Kidney epithelial cell (primary cell): ENCODE measurements around the gene HOMEZ. TPM values are rescaled to one million over a fixed set of nuclear protein-coding genes. Genes with fewer than 3 reads are reported as not detected.
A peak's percentile ranks its signal among the peaks of the same experiment; 100 is the strongest.

ENCODE experiments used
- DNase-seq: peaks from one replicate; pipeline ENCODE4 v3.0.0-alpha.2; 2010; ENCODE audit warnings: low read depth
- H3K27me3 ChIP-seq: 2 replicates; pipeline ENCODE4 v1.6.0; 2011; ENCODE audit warnings: low read length; ENCODE audit not compliant: control insufficient read depth, insufficient read depth
- H3K36me3 ChIP-seq: 2 replicates; pipeline ENCODE4 v1.5.1; 2011; ENCODE audit warnings: low read length; ENCODE audit not compliant: control insufficient read depth, insufficient read depth
- H3K4me3 ChIP-seq: 2 replicates; pipeline ENCODE4 v1.5.1; 2011; ENCODE audit warnings: low read depth, mild to moderate bottlenecking, control low read depth, low read length
- total RNA-seq: library from RNA; depleted of rRNA; stranded (reverse); fragments of >200 nt; gene quantifications from 2 replicates; pipeline ENCODE4 v1.2.3, GENCODE V29; 2015
- TF ChIP-seq, protein P1 (sequence below): IDR thresholded peaks from 2 replicates; pipeline ENCODE4 v1.5.1; 2011; ENCODE audit warnings: mild to moderate bottlenecking, moderate library complexity, low read length, control low read depth, inconsistent platforms; ENCODE audit not compliant: insufficient read depth, poor library complexity, severe bottlenecking

HOMEZ gene
- total RNA-seq, 1 donor from 2014 or later = 24.3 TPM

DNA sequence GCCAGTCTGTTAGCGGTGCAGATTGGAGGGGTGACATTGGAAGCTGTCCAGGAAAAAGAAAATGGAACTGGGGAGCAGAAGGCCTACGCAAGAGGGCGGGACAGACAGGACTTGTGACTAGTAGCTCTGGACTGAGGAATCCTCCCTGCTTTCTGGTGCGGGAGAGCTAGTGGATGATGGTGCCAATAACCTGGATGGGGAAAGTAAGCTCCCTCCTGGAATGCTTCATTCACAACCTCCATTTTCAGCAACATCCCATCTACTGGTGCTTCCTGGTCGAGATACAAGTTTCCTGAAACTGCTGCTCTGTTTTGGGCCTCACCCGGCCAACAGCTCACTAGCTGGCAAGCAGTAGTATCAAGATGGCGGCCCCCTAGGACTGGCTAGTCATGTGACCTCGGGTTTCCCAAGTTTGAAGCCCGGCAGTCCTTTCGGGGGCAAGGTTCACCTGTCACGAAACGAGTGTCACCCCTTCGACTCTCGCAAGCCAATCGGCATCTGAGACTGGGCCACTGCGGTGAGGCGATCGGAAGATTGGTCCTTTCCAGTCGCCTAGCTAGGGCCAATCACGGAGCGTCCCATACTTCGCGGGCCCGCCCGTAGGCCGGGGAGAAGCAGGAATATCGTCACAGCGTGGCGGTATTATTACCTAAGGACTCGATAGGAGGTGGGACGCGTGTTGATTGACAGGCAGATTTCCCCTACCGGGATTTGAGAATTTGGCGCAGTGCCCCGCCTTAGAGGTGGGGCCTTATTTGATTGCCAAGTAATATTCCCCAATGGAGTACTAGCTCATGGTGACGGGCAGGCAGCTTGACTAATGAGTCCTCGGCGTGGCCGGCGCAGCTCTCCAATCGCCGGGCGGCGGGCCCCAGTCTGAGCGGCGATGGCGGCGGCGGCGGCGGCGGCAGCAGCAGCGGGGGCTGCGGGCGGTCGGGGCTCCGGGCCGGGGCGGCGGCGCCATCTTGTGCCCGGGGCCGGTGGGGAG, 34.9 kb upstream of the HOMEZ start, which contains the start of gene PABPN1:
Gene PABPN1, plus strand, starts transcription at position 874 of the 988 bp plus-strand sequence. Its CDS starts 13 bp downstream, at position 887.
- peak; percentile 99 for DNase-seq
- no peaks in the 10 kb centered on the region for H3K27me3 ChIP-seq
- H3K36me3 ChIP-seq = no peaks in the 10 kb centered on the region
- peak within 1 kb of the TSS; percentile 96 for H3K4me3 ChIP-seq
- TF ChIP-seq, protein P1, sequence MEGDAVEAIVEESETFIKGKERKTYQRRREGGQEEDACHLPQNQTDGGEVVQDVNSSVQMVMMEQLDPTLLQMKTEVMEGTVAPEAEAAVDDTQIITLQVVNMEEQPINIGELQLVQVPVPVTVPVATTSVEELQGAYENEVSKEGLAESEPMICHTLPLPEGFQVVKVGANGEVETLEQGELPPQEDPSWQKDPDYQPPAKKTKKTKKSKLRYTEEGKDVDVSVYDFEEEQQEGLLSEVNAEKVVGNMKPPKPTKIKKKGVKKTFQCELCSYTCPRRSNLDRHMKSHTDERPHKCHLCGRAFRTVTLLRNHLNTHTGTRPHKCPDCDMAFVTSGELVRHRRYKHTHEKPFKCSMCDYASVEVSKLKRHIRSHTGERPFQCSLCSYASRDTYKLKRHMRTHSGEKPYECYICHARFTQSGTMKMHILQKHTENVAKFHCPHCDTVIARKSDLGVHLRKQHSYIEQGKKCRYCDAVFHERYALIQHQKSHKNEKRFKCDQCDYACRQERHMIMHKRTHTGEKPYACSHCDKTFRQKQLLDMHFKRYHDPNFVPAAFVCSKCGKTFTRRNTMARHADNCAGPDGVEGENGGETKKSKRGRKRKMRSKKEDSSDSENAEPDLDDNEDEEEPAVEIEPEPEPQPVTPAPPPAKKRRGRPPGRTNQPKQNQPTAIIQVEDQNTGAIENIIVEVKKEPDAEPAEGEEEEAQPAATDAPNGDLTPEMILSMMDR = no peak

DNA sequence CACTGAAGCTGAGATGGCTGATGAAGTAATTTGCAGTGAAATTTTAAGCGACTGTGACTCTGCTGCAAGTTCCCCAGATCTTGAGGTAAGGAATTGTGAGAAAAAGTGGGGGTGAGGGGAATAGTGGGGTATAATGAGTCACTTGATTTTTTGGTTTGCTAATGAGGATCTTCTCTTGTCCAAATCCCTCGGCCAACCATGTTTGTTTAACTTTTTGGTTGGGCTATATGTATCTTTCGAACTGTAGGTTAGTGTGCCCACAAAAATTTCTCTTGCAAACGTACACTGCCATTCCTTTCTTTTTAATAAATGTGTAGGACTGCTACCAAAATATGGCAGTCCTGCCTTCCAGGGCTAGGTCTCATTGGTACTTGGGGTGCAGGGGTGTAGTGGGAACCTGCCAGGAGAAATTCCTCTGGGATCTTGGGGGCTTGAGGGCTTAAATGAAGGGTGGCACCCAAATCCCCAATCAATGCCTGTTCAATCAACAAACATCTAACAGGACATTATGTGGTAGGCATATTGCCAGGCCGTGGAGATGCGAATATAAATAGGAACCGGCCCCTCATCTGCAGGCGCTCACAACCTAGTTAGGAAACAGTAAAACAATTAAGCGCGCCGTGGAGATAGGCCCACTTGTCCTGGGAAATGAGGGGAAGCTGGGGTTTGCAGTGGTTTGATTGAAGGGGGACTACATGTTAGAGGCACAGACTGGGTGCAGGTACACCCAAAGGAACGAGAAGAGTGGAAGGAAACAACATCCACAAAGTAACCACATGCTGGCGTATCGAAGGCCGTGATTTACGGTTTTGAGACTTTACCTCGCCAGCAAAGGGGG, 34.0 kb upstream of the HOMEZ start:
- no peak for DNase-seq
- TF ChIP-seq, protein P1 = no peak
- Histone ChIP-seq H3K27me3 (no peaks in the 10 kb centered on the region), H3K36me3 (no peaks in the 10 kb centered on the region), H3K4me3 (no peak overlapping the region)

DNA sequence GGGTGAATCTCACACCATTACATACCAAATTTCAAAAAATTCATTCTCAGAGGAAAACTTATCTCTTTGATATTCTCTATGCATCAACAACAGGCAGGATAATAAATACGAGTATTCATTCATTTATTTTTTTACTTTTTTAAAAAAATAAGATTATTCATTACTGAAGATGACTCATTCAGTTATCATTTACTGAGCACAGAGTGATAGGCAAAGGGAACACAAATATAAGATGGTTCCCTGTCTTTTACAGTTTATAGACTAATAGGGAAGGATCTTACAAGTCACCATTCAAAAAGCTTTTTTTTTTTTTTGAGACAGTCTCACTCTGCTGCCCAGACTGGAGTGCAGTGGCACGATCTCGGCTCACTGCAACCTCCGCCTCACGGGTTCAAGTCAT, 30.4 kb upstream of the HOMEZ start:
- TF ChIP-seq, protein P1 = no peak
- H3K36me3 ChIP-seq = no peaks in the 10 kb centered on the region
- H3K4me3 ChIP-seq = no peak overlapping the region
- H3K27me3 ChIP-seq = no peaks in the 10 kb centered on the region
- DNase-seq = no peak

DNA sequence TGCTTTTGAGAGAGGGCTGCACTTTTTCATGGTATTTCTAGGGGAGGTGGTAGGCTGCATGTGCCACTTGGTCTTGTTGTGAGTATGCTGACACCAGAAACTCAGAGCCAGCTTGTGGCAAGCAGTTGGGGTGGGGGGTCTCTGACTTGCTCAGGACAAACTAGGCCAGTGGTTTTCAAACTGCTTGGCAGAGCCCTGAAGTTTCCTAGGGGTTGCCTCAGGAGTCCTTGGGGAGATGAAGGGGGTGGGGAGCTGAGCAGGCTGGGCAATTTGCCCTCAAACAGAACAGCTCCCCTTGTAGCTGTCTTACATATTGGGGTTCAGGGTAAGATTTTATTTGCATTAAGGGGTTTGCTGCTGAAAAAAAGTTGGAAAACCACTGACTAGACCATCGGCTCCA, 24.6 kb upstream of the HOMEZ start:
- Histone ChIP-seq H3K27me3 (no peaks in the 10 kb centered on the region), H3K36me3 (no peaks in the 10 kb centered on the region), H3K4me3 (no peak overlapping the region)
- no peak for DNase-seq
- TF ChIP-seq, protein P1 = no peak

DNA sequence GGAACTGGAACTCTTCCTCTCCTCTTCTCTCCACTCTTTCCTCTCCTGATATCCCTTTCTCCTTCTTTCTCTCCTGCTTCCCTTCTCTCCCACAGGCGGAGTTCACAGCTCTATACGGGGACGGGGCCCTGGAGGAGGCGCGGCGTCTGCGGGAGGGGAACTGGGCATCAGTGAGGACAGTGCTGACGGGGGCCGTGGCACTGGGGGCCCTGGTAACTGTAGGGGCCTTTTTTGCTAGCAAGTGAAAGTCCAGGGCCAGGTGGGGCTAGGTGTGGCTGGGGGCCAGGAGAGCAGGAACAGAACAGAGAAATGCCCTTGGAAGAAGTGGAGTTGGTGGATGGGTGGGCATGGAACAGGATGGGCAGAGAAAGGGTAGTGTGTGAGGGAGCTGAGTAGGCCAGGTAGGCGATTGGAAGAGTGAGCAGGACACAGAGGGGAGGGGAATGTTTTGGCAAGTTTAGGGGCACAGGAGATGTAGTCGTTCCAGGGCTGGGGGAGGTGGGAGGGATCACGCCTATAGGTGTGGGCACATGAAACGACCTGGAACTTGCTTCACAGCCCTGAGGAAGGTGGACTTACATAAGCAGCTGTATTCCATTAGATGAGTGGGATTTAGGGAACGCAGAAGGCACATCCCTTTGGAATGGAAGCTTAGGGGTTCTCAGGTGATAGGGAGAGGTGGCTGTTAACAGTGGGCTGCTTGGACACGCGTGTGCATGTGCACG, 23.0 kb upstream of the HOMEZ start:
- Histone ChIP-seq H3K36me3 (no peaks in the 10 kb centered on the region), H3K4me3 (no peak overlapping the region), H3K27me3 (no peaks in the 10 kb centered on the region)
- no peak for DNase-seq
- TF ChIP-seq, protein P1 = no peak
